ENCODE data around the gene SPECC1L. TPM values are rescaled to one million over a fixed set of nuclear protein-coding genes. Genes with fewer than 3 reads are reported as not detected.

SPECC1L gene
- total and polyA plus RNA-seq, 10 donors: 5.0 to 65.4 (median 41.5) TPM

DNA sequence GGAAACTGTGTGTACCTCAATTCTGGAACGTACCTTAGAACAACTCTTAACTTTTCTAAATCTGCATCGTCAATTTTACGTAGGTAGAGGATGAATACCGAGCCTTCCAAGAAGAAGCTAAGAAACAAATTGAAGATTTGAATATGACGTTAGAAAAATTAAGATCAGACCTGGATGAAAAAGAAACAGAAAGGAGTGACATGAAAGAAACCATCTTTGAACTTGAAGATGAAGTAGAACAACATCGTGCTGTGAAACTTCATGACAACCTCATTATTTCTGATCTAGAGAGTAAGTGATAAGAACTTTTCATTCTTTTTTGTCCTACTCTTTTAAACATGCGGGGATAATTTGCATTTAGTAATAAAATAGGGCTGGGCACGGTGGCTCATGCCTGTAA is 53.5 kb downstream of the SPECC1L start:
- TF ChIP-seq POLR2AphosphoS5 (IDR thresholded peaks at IDR 0.05) (no peak), POLR2A (IDR thresholded peaks at IDR 0.05) (no peak)
- TF ChIP-seq, protein P1, sequence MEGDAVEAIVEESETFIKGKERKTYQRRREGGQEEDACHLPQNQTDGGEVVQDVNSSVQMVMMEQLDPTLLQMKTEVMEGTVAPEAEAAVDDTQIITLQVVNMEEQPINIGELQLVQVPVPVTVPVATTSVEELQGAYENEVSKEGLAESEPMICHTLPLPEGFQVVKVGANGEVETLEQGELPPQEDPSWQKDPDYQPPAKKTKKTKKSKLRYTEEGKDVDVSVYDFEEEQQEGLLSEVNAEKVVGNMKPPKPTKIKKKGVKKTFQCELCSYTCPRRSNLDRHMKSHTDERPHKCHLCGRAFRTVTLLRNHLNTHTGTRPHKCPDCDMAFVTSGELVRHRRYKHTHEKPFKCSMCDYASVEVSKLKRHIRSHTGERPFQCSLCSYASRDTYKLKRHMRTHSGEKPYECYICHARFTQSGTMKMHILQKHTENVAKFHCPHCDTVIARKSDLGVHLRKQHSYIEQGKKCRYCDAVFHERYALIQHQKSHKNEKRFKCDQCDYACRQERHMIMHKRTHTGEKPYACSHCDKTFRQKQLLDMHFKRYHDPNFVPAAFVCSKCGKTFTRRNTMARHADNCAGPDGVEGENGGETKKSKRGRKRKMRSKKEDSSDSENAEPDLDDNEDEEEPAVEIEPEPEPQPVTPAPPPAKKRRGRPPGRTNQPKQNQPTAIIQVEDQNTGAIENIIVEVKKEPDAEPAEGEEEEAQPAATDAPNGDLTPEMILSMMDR (IDR thresholded peaks at IDR 0.05 in 8 of 11, conservative IDR thresholded peaks at IDR 0.05 in 3 of 11): no peak
- Histone ChIP-seq H3K27me3 (replicated peaks in 1 of 7) (no peaks in the 10 kb centered on the region), H3K4me1 (peaks cover 6 to 18% (median 13%) of the 10 kb centered on the region in 6 donors), H3K27ac (peak overlapping the region in 1 of 8 donors; percentile 7), H3K4me3 (no peak overlapping the region), H3K9me3 (no peaks in the 10 kb centered on the region), H3K36me3 (peaks cover 0 to 94% (median 48%) of the 10 kb centered on the region in 6 donors)
- WGBS, 5 donors: 86 to 91% (median 90%) methylated on average over 8 of the region's 8 CpGs
- DNase-seq: no peak
- intact Hi-C loops (cut with DNase I; ENCODE audit: low total_unique reads): no loop called here

DNA sequence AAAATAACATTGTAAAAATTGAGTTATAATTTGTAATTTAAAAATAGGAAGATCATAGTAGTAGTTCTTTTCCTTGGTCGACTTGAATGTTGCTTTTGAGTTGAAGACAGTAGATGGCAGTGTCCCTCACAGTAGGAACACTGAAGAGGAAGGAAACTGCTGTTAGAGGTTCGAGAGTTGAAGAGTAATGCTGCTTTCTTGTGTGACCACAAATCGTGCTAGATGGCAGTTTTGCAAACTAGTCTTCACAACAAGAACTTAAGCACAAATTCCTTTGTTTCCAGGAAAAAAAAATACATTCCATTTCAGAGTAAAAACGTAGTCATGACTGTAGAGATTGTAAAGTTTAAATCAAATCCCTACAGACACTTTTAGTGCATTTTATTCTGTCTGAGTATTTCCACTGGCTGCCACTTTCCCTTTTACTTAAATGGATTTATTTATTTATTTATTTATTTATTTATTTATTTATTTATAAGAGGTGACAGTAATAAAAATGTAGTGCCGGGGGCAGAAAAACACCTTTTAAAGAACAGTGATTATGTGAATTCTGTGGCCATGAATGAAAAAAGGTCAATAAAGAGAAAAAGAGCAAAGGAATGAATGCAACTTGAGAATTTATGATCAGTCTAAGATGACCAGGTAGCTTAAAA is 54.6 kb downstream of the SPECC1L start:
- Histone ChIP-seq H3K9me3 (no peaks in the 10 kb centered on the region), H3K4me1 (peaks cover 6 to 29% (median 16%) of the 10 kb centered on the region in 6 donors), H3K36me3 (peaks cover 0 to 94% (median 47%) of the 10 kb centered on the region in 6 donors), H3K27me3 (replicated peaks in 1 of 7) (no peaks in the 10 kb centered on the region), H3K4me3 (no peak overlapping the region), H3K27ac (peak overlapping the region in 1 of 8 donors; percentile 17)
- WGBS, 5 donors: 13 to 20% (median 17%) methylated on average over 5 of the region's 5 CpGs
- DNase-seq: no peak
- TF ChIP-seq POLR2AphosphoS5 (IDR thresholded peaks at IDR 0.05) (no peak), POLR2A (IDR thresholded peaks at IDR 0.05) (no peak)
- TF ChIP-seq, protein P1 (IDR thresholded peaks at IDR 0.05 in 8 of 11, conservative IDR thresholded peaks at IDR 0.05 in 3 of 11): peak; percentile 36 to 82 (median 63)
- intact Hi-C loops (cut with DNase I; ENCODE audit: low total_unique reads): loop anchor here (5.0 kb wide), 1 partner anchor 197 kb away; no protein-coding TSS in a partner anchor

DNA sequence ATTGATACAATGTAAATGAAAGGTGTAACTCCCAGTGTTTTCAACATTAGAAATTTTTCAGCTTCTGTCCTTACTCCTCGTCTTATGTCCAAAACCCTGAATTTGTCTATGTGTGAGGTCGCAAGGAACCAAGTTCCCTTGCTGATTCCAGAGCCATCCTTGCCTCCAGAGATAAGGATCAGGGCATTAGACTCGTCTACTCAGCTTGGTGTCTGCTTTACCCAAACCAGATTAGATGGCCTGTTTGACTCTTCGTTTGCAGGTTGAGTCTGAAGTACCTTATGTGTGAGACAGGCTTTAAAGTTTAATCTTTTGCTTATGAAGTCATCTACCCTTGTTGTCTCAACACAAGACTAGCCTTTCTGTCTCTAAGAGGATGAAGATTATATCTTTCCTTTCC is 55.6 kb downstream of the SPECC1L start:
- WGBS, 5 donors: 88 to 95% (median 89%) methylated on average over 4 of the region's 4 CpGs
- no peaks in the 10 kb centered on the region for H3K27me3 ChIP-seq (replicated peaks in 1 of 7)
- DNase-seq: no peak
- H3K27ac ChIP-seq: no peak overlapping the region
- TF ChIP-seq POLR2A (IDR thresholded peaks at IDR 0.05): no peak
- TF ChIP-seq POLR2AphosphoS5 (IDR thresholded peaks at IDR 0.05): no peak
- TF ChIP-seq, protein P1 (IDR thresholded peaks at IDR 0.05 in 8 of 11, conservative IDR thresholded peaks at IDR 0.05 in 3 of 11): no peak
- no peak overlapping the region for H3K4me3 ChIP-seq
- H3K9me3 ChIP-seq: no peaks in the 10 kb centered on the region
- peaks cover 6 to 35% (median 19%) of the 10 kb centered on the region in 6 donors for H3K4me1 ChIP-seq
- intact Hi-C loops (cut with DNase I; ENCODE audit: low total_unique reads): loop anchor here (5.0 kb wide), 1 partner anchor 196 kb away; no protein-coding TSS in a partner anchor
- H3K36me3 ChIP-seq: peaks cover 0 to 94% (median 48%) of the 10 kb centered on the region in 6 donors

DNA sequence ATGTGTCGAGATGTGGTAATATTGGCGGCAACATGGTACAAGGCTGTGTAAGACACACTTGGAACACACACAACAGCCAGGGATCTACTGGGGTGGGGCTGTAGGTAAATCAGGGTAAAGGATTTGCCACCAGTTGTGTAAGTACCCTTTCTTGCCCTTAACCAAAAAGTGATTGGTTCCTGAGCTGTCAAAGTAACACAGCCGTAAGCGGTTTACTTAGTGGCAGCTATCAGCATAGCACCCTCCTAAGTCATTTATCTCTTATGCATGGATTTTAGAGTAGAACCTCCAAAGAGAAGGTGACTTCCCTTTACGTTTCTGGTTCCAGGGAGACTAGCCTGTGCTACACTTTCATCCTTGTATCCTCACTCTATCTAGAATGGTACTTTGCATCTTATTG is 57.2 kb downstream of the SPECC1L start:
- TF ChIP-seq, protein P1 (IDR thresholded peaks at IDR 0.05 in 8 of 11, conservative IDR thresholded peaks at IDR 0.05 in 3 of 11): no peak
- TF ChIP-seq POLR2A (IDR thresholded peaks at IDR 0.05): no peak
- no peak for TF ChIP-seq POLR2AphosphoS5 (IDR thresholded peaks at IDR 0.05)
- intact Hi-C loops (cut with DNase I; ENCODE audit: low total_unique reads): loop anchor here (5.0 kb wide), 1 partner anchor 194 kb away; no protein-coding TSS in a partner anchor
- H3K27me3 ChIP-seq (replicated peaks in 1 of 7): no peaks in the 10 kb centered on the region
- H3K4me3 ChIP-seq: no peak overlapping the region
- 86 to 96% (median 91%) methylated on average over 5 of the region's 5 CpGs for WGBS, 5 donors
- DNase-seq: no peak
- H3K27ac ChIP-seq: no peak overlapping the region
- peaks cover 0 to 93% (median 39%) of the 10 kb centered on the region in 6 donors for H3K36me3 ChIP-seq
- H3K4me1 ChIP-seq: peaks cover 6 to 50% (median 25%) of the 10 kb centered on the region in 6 donors
- no peaks in the 10 kb centered on the region for H3K9me3 ChIP-seq
